Measurements from ENCODE around the gene P4HA2. TPM values are rescaled to one million over a fixed set of nuclear protein-coding genes. Genes with fewer than 3 reads are reported as not detected.

P4HA2 gene
- total and polyA plus RNA-seq, 3 donors from 2014 or later = 20.4 to 25.4 (median 22.8) TPM

- H3K4me3 ChIP-seq = no peak overlapping the region
- no peaks in the 10 kb centered on the region for H3K36me3 ChIP-seq (ENCODE audit: low read depth, missing control alignments)
- TF ChIP-seq POLR2A (IDR thresholded peaks at IDR 0.05) (no peak), CTCF (IDR thresholded peaks at IDR 0.05) (no peak)
- H3K4me1 ChIP-seq = no peaks in the 10 kb centered on the region
- no peaks in the 10 kb centered on the region for H3K9me3 ChIP-seq
- no peaks in the 10 kb centered on the region for H3K27me3 ChIP-seq
- no peak overlapping the region for H3K27ac ChIP-seq
- DNase-seq = no peak
- 96 to 99% methylated on average over 6 of the region's 6 CpGs for WGBS, 2 donors
- intact Hi-C loops (cut with DNase I; ENCODE audit: low total_unique reads) = no loop called here
These were observed 23.7 kb downstream of the P4HA2 start for GRCh38 chr5:132203916-132204315.

GRCh38 chr5:132203464-132203818, 24.2 kb downstream of the P4HA2 start:
- WGBS, 2 donors = 90 to 93% methylated on average over 4 of the region's 4 CpGs
- H3K9me3 ChIP-seq = no peaks in the 10 kb centered on the region
- DNase-seq = no peak
- H3K27ac ChIP-seq = no peak overlapping the region
- H3K36me3 ChIP-seq (ENCODE audit: low read depth, missing control alignments) = no peaks in the 10 kb centered on the region
- TF ChIP-seq CTCF (IDR thresholded peaks at IDR 0.05) = no peak
- H3K4me3 ChIP-seq = no peak overlapping the region
- intact Hi-C loops (cut with DNase I; ENCODE audit: low total_unique reads) = no loop called here
- H3K4me1 ChIP-seq = no peaks in the 10 kb centered on the region
- no peaks in the 10 kb centered on the region for H3K27me3 ChIP-seq

DNA sequence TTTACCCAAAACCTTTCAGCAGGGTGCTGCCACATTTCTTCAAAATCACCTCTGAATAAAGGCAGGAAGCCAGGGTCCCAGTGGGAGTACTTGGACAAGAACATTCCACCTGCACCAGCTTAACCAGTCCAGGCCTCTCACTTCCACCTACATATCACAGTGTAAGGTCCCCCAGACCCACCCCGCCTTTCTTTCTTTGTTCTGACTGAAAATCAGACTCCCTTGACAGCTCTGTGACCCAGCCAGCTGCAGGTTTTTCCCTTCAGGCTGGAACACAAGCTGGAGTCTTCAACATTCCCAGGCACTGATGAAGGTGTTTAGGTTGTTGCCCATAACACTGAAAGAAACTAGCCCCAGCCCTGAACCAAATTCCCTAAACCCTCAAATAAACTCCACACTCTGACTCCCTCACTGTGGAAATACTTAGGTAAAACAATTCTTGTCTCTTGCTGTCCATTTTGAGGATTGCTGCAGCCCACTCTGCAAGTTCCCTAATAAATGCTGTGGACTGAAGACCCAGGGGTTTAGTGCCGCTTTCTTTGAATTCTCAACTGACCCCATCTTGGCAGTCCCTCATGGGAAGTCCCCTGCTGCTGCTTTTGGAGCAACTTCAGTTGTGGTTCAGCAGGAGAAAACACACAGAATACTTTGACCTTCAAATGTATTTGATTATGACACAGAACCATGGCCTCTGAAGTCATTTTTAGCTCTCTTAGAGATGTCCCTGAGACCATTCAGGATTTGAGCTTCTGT, 24.8 kb downstream of the P4HA2 start:
- Histone ChIP-seq H3K27me3 (no peaks in the 10 kb centered on the region), H3K4me3 (no peak overlapping the region), H3K9me3 (no peaks in the 10 kb centered on the region), H3K4me1 (no peaks in the 10 kb centered on the region), H3K27ac (no peak overlapping the region), H3K36me3 (ENCODE audit: low read depth, missing control alignments) (no peaks in the 10 kb centered on the region)
- 93 to 100% methylated on average over 2 of the region's 2 CpGs for WGBS, 2 donors
- no peak for DNase-seq
- TF ChIP-seq CTCF (IDR thresholded peaks at IDR 0.05) (no peak), POLR2A (IDR thresholded peaks at IDR 0.05) (no peak)
- intact Hi-C loops (cut with DNase I; ENCODE audit: low total_unique reads) = no loop called here

- Histone ChIP-seq H3K36me3 (ENCODE audit: low read depth, missing control alignments) (no peaks in the 10 kb centered on the region), H3K4me1 (no peaks in the 10 kb centered on the region), H3K9me3 (no peaks in the 10 kb centered on the region), H3K27ac (no peak overlapping the region), H3K27me3 (no peaks in the 10 kb centered on the region), H3K4me3 (no peak overlapping the region)
- 89 to 90% methylated on average over 5 of the region's 5 CpGs for WGBS, 2 donors
- TF ChIP-seq POLR2A (IDR thresholded peaks at IDR 0.05) (no peak), CTCF (IDR thresholded peaks at IDR 0.05) (no peak)
- intact Hi-C loops (cut with DNase I; ENCODE audit: low total_unique reads) = no loop called here
- DNase-seq = no peak
These were observed 28.5 kb downstream of the P4HA2 start for GRCh38 chr5:132199116-132199680.

- no peak for TF ChIP-seq POLR2A (IDR thresholded peaks at IDR 0.05)
- no peak for TF ChIP-seq CTCF (IDR thresholded peaks at IDR 0.05)
- Histone ChIP-seq H3K27me3 (no peaks in the 10 kb centered on the region), H3K4me1 (no peaks in the 10 kb centered on the region), H3K4me3 (no peak overlapping the region), H3K27ac (no peak overlapping the region), H3K9me3 (no peaks in the 10 kb centered on the region), H3K36me3 (ENCODE audit: low read depth, missing control alignments) (no peaks in the 10 kb centered on the region)
- WGBS, 2 donors = 88 to 91% methylated on average over 5 of the region's 5 CpGs
- no peak for DNase-seq
- intact Hi-C loops (cut with DNase I; ENCODE audit: low total_unique reads) = no loop called here
These were observed 29.1 kb downstream of the P4HA2 start for GRCh38 chr5:132198571-132198970.

Data from testis (tissue), 3 donors.